Muscle of back (tissue), 11 donors: ENCODE data around the gene C22orf31. TPM values are rescaled to one million over a fixed set of nuclear protein-coding genes. Genes with fewer than 3 reads are reported as not detected.
"Not testable (repeated sequence)": the region's sequence is repeated elsewhere in the genome, so short reads cannot be mapped to it uniquely, and the experiment has no call there.

Source experiments
- DNase-seq, 3 donors: peaks; one replicate each; pipeline versions ENCODE4 v3.0.0 to v3.0.0-alpha.2; 2013
- polyA plus RNA-seq, 10 donors: library from polyadenylated mRNA; unstranded; fragments of 120-200 nt; gene quantifications; one replicate each; pipeline ENCODE4 v1.2.1, GENCODE V29; 2013; ENCODE audit not compliant: insufficient read length in 10 of 10

Gene C22orf31
- polyA plus RNA-seq, 10 donors: 1.1 to 2.4 (median 1.6) TPM

GRCh38 chr22:29055192-29055830 is 6.3 kb downstream of the C22orf31 start:
- peak in 1 of 3 donors; percentile 63 for DNase-seq

GRCh38 chr22:29054251-29054767 is 7.3 kb downstream of the C22orf31 start:
- no peak for DNase-seq

- no peak for DNase-seq
Observed at GRCh38 chr22:29053048-29053702, 8.5 kb downstream of the C22orf31 start.

GRCh38 chr22:29050457-29050856 is 11.2 kb downstream of the C22orf31 start:
- DNase-seq: no peak

DNA sequence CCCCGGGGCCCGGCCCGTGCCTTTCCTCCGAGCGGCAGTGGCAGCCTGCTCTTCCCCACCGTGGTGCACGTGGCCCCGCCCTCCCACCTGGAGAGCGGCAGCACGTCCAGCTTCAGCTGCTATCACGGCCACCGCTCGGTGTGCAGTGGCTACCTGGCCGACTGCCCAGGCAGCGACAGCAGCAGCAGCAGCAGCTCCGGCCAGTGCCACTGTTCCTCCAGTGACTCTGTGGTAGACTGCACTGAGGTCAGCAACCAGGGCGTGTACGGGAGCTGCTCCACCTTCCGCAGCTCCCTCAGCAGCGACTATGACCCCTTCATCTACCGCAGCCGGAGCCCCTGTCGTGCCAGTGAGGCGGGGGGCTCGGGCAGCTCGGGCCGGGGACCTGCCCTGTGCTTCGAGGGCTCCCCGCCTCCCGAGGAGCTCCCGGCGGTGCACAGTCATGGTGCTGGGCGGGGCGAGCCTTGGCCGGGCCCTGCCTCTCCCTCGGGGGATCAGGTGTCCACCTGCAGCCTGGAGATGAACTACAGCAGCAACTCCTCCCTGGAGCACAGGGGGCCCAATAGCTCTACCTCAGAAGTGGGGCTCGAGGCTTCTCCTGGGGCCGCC is 11.9 kb downstream of the C22orf31 start:
- DNase-seq: no peak

GRCh38 chr22:29048822-29049654 is 12.6 kb downstream of the C22orf31 start:
- no peak for DNase-seq

GRCh38 chr22:29044657-29045176 is 16.9 kb downstream of the C22orf31 start:
- DNase-seq: no peak

GRCh38 chr22:29043906-29044575 is 17.6 kb downstream of the C22orf31 start:
- no peak for DNase-seq

- peak in 1 of 3 donors; percentile 34 for DNase-seq
Observed at GRCh38 chr22:29041408-29041807, 20.2 kb downstream of the C22orf31 start.

- DNase-seq: peak; percentile 82 to 88 (median 83)
Observed at GRCh38 chr22:29040385-29041275, 21.0 kb downstream of the C22orf31 start.

DNA sequence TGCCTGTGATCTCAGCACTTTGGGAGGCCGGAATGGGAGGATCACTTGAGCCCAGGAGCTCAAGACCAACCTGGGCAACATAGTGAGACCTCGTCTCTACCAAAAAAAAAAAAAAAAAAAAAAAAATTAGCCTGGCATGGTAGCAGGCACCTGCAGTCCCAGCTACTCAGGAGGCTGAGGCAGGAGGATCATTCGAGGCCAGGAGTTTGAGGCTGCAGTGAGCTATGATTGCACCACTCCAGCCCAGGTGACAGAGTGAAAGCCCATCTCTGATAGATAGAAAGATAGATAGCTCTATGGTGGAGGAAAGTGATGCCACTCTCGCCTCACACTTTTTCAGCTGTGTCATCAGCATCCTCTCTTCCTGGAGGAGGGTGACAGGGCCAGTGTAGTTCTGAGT is 21.9 kb downstream of the C22orf31 start:
- not testable (repeated sequence) for DNase-seq

- DNase-seq: no peak
Observed at GRCh38 chr22:29039148-29039547, 22.5 kb downstream of the C22orf31 start.

DNA sequence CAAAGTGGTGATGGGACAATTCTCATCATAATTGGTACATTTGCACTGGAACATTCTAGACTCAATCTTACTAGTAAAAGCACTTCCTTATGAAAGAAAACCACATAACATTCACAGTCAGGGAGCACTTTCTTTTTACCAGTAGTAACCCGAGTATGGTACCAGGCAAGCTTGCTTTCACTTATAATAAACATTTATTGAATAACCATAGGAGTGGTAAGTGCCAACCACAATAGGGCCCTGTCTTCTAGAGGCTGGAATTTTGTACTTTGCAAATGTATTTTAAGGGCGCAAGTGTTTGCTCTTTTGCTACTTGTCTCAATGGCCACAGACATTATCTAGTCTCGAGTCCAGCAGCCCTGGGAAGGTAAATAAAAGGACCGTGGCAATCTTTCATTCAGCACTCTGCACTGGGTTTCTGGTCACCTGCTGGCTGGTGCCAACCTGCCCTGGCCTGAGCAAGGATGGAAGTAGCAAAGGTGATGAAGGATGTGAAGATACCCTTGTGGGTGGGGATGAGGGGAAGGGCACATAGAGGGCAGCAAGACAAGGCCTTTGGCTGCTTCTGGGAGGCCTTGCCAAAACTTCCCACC is 24.2 kb downstream of the C22orf31 start:
- DNase-seq: no peak

DNA sequence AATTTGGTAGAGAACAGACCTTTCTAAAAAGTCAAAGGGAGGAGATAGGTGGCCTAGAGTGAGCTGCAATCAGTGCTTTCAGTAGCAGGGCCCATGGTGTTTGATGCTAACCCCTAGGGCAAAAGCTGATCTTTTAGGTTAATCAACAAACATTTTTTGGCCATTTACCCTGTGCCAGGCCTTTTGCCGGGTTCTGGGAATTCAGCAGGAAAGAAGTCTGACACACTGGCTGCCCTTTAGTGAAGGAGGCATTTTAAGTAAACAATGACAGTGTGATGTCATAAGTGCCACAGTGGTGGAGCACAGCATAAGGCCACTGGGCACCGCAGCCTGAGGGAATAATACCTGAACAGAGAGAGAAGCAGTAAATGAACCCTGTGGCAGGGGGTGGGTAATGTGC is 29.0 kb downstream of the C22orf31 start:
- no peak for DNase-seq

DNA sequence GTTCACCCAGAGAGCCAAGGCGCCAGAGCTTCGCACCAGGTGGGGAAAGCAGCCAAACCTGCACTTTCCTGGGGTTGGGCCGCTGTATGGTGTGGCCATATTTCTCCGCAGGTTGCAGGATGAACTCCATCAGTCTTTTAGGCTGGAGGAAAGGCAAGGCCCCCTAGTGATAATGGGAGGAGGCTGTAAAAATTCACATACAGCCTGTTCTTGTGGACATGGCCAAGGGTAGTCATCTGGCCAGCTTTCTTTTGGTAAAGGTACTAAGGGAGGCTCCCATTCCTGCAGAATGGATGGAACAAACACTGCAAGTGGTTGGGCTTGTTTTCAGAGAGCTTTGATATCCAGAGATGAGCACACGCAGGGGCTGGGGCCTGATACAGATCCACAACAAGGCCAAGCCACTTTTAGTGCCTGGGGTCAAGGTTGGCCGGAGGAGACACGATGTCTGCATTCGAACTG is 29.6 kb downstream of the C22orf31 start:
- DNase-seq: peak in 1 of 3 donors; percentile 31

GRCh38 chr22:29031227-29032011 is 30.2 kb downstream of the C22orf31 start:
- DNase-seq: peak in 2 of 3 donors; percentile 72 to 86

DNA sequence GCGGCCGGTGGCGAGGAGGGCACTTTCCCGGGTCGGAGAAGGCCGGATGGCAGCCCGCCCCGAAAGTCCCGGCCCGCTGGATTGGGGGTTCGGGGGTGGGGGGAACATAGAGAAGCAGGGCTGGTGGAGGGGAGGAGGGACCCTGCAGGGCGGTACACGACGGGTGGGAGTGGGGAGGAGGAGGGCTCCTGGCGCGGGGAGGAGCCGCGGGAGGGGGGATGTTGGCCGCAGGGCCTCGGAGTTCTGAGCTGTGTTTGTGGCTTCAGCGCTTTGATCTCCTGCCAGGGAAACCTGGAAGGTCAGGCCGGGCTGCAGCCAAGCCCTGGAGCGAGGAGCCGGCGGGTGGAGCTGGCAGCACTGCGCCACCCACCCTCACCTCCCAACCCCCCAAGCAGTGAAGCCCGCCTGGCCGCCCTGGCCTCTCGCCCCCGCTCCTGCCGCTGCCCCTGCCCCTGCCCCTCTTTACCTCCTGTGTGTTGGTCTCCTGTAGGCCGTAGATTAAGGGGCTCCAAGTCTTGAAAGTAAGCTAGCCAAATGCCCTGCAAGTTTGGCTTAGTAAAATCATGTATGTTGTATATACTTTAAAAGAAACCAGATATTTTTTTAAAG is 30.9 kb downstream of the C22orf31 start:
- DNase-seq: peak; percentile 64 to 72 (median 69)

DNA sequence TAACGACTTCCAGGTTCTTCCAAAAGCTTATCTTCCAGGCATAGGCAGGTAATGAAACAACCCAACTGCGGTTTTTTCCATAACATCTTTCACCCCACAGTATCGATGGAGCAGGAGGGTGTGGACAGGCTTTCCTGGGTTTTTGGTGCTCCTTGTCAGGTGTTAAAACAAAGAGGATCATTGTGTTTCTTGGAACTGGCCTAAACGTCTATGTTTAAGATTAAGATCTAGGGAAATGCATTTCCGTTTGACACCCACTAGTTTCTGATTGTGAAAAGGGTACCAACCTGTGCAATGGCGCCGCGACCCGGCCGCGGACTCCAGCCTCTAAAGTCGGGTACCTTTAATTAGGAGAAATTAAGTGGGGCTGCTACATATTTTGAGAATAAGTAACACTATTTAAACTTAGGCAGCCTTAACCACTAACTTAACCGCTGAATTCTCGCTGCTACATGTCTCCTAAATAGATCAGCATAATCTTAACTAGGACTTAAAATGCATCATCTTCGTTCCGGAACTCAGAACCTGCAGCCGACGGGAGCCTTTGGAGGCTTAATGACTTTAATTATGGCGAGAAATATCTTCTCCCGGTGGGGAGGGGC is 31.5 kb downstream of the C22orf31 start:
- DNase-seq: no peak
